Endothelial cell of umbilical vein (primary cell): ENCODE data around the gene HDAC4.

Experiments used
- EZH2 ChIP-seq: IDR thresholded peaks from 2 replicates; pipeline ENCODE4 v1.6.1; 2012; ENCODE audit warnings: borderline replicate concordance, low read depth, mild to moderate bottlenecking, moderate library complexity, low read length, inconsistent platforms; ENCODE audit not compliant: severe bottlenecking
- MYC ChIP-seq: IDR thresholded peaks from one replicate; pipeline ENCODE4 v1.6.1; 2011; ENCODE audit warnings: mild to moderate bottlenecking, low read depth, low read length
- POLR2A ChIP-seq: IDR thresholded peaks from 2 replicates; pipeline ENCODE4 v1.6.1; 2012; ENCODE audit warnings: low read depth, mild to moderate bottlenecking, control low read depth, low read length
- POLR2AphosphoS5 ChIP-seq: IDR thresholded peaks from 2 replicates; pipeline ENCODE4 v1.6.1; 2012; ENCODE audit warnings: low read depth, mild to moderate bottlenecking, control low read depth, low read length, moderate library complexity; ENCODE audit not compliant: insufficient read depth
- TF ChIP-seq, protein P1 (sequence below), 2 donors: IDR thresholded peaks; 1 replicate in 1 of 2; 2 replicates in 1 of 2; pipeline ENCODE4 v1.5.1; 2011; ENCODE audit warnings: low read length in 2 of 2, mild to moderate bottlenecking in 2 of 2, moderate library complexity in 2 of 2, control low read depth in 1 of 2, inconsistent platforms in 1 of 2, low read depth in 1 of 2; ENCODE audit not compliant: insufficient read depth in 1 of 2; ENCODE audit errors: extremely low read depth in 1 of 2
- TF ChIP-seq, protein P2 (sequence below): IDR thresholded peaks from 2 replicates; pipeline ENCODE4 v1.6.1; 2011; ENCODE audit not compliant: insufficient read depth, insufficient read length

DNA sequence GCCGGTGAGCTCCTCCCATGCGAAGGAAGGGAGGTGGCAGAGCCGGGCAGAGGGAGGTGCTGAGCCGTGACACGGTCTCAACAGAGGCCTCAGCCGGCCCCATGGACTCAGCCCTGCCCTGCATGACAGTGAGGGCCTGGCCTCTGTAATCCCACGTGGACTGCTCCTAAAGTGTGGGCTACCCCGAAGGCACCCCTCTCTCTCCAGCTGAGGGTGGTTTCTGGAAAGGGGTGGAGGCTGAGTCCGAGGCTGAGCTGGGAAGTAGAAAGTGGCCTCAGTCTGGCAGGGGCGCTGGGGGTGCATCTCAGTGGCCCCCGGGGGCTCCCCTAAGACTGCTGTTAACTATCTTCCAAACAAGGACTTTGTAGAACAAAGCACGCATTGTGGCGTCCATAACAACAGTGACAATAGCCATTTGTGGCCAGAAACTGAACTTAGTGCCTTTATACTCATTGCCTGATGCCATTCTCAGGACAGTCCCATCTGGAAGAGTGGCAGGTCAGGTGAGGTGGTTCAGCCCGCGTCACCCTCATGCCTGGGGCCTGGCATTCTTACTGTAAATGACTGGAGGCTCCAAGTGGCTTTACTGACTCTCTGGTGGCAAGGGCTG, 360.6 kb downstream of the HDAC4 start:
- TF ChIP-seq, protein P1, sequence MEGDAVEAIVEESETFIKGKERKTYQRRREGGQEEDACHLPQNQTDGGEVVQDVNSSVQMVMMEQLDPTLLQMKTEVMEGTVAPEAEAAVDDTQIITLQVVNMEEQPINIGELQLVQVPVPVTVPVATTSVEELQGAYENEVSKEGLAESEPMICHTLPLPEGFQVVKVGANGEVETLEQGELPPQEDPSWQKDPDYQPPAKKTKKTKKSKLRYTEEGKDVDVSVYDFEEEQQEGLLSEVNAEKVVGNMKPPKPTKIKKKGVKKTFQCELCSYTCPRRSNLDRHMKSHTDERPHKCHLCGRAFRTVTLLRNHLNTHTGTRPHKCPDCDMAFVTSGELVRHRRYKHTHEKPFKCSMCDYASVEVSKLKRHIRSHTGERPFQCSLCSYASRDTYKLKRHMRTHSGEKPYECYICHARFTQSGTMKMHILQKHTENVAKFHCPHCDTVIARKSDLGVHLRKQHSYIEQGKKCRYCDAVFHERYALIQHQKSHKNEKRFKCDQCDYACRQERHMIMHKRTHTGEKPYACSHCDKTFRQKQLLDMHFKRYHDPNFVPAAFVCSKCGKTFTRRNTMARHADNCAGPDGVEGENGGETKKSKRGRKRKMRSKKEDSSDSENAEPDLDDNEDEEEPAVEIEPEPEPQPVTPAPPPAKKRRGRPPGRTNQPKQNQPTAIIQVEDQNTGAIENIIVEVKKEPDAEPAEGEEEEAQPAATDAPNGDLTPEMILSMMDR (IDR thresholded peaks at IDR 0.05; ENCODE audit: extremely low read depth in 1 of 2, insufficient read depth in 1 of 2, low read depth in 1 of 2, low read length in 2 of 2) = no peak
- TF ChIP-seq, protein P2, sequence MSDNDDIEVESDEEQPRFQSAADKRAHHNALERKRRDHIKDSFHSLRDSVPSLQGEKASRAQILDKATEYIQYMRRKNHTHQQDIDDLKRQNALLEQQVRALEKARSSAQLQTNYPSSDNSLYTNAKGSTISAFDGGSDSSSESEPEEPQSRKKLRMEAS = no peak
- TF ChIP-seq POLR2AphosphoS5 (no peak), POLR2A (no peak), MYC (no peak), EZH2 (no peak)
